Esophagus (tissue), 2 donors: ENCODE measurements around the gene ARFIP1. TPM values are rescaled to one million over a fixed set of nuclear protein-coding genes. Genes with fewer than 3 reads are reported as not detected.

Source experiments
- H3K27ac ChIP-seq, 2 donors: one replicate each; pipeline ENCODE4 v1.5.1; 2013; ENCODE audit warnings: low read depth in 2 of 2, mild to moderate bottlenecking in 2 of 2, inconsistent platforms in 1 of 2, low read length in 1 of 2, moderate library complexity in 1 of 2
- H3K27me3 ChIP-seq, 2 donors: one replicate each; pipeline ENCODE4 v1.6.1; 2013; ENCODE audit warnings: low read length in 2 of 2, control low read depth in 1 of 2, mild to moderate bottlenecking in 1 of 2; ENCODE audit not compliant: insufficient read depth in 2 of 2, control insufficient read depth in 1 of 2
- H3K36me3 ChIP-seq, 2 donors: one replicate each; pipeline ENCODE4 v1.6.1; 2013; ENCODE audit warnings: low read length in 1 of 2; ENCODE audit not compliant: control insufficient read depth in 2 of 2, insufficient read depth in 2 of 2
- H3K4me1 ChIP-seq, 2 donors: one replicate each; pipeline ENCODE4 v1.6.1; 2013; ENCODE audit warnings: low read length in 1 of 2; ENCODE audit not compliant: control insufficient read depth in 2 of 2, insufficient read depth in 2 of 2
- H3K4me3 ChIP-seq, 2 donors: one replicate each; pipeline ENCODE4 v1.5.1; 2013; ENCODE audit warnings: low read length in 2 of 2, mild to moderate bottlenecking in 2 of 2, low read depth in 1 of 2, moderate library complexity in 1 of 2
- H3K9me3 ChIP-seq, 2 donors: one replicate each; pipeline ENCODE4 v1.6.1; 2013; ENCODE audit warnings: mild to moderate bottlenecking in 2 of 2, low read depth in 1 of 2, low read length in 1 of 2, moderate library complexity in 1 of 2; ENCODE audit not compliant: control insufficient read depth in 2 of 2, insufficient read depth in 1 of 2
- WGBS, 2 donors: extraction: QIAGEN DNeasy Blood & Tissue Kit; methylation state at CpG; one replicate each; pipeline ENCODE4 v1.1.7; 2013; 5-methylcytosine and 5-hydroxymethylcytosine counted together
- polyA plus RNA-seq, 2 donors: library from polyadenylated mRNA; stranded (reverse); fragments of 200-250 nt; gene quantifications; one replicate each; pipeline ENCODE4 v1.2.3, GENCODE V29; 2013
- donor health status: healthy with polysubstance abuse.
- donor health status: Bipolar disorder and iron deficiency.

ARFIP1 gene
- polyA plus RNA-seq, 2 donors, result 13.7 to 14.3 TPM

DNA sequence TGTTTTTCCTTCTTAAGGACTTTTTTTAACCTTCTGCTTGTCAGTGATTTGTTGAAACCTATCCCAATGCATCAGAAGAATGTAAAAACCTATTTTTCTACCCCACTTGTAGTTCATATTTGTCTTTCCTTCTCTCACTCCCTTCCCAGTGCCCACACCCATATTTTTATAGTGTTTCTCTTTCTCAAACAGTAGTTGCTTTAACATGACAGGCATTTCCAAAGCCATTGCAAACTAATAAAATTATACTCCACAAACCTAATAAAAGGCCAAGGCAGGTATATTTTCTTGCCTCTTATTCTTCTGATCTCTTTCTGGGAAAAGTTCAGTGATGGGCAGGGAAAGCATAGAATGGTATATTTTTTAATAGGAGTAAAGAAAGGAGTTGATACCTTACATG, 120.6 kb downstream of the ARFIP1 start:
- H3K9me3 ChIP-seq, result no peaks in the 10 kb centered on the region
- H3K4me1 ChIP-seq, result no peaks in the 10 kb centered on the region
- no peaks in the 10 kb centered on the region for H3K27me3 ChIP-seq
- no peak overlapping the region for H3K4me3 ChIP-seq
- H3K27ac ChIP-seq, result no peak overlapping the region
- no peaks in the 10 kb centered on the region for H3K36me3 ChIP-seq

GRCh38 chr4:152901205-152901604, 121.5 kb downstream of the ARFIP1 start:
- H3K36me3 ChIP-seq, result no peaks in the 10 kb centered on the region
- WGBS, 2 donors, result 85 to 91% methylated on average over 3 of the region's 3 CpGs
- no peak overlapping the region for H3K4me3 ChIP-seq
- H3K4me1 ChIP-seq, result no peaks in the 10 kb centered on the region
- H3K27ac ChIP-seq, result no peak overlapping the region
- no peaks in the 10 kb centered on the region for H3K9me3 ChIP-seq
- H3K27me3 ChIP-seq, result no peaks in the 10 kb centered on the region

GRCh38 chr4:152903658-152904057, 123.9 kb downstream of the ARFIP1 start:
- H3K27me3 ChIP-seq, result no peaks in the 10 kb centered on the region
- H3K27ac ChIP-seq, result no peak overlapping the region
- no peak overlapping the region for H3K4me3 ChIP-seq
- no peaks in the 10 kb centered on the region for H3K9me3 ChIP-seq
- no peaks in the 10 kb centered on the region for H3K36me3 ChIP-seq
- no peaks in the 10 kb centered on the region for H3K4me1 ChIP-seq

GRCh38 chr4:152909901-152910300, 130.1 kb downstream of the ARFIP1 start:
- Histone ChIP-seq H3K27me3 (no peaks in the 10 kb centered on the region), H3K27ac (no peak overlapping the region), H3K4me1 (no peaks in the 10 kb centered on the region), H3K36me3 (no peaks in the 10 kb centered on the region), H3K9me3 (no peaks in the 10 kb centered on the region), H3K4me3 (no peak overlapping the region)
- 93 to 95% methylated on average over 4 of the region's 4 CpGs for WGBS, 2 donors

GRCh38 chr4:152910521-152910920, 130.8 kb downstream of the ARFIP1 start:
- H3K27me3 ChIP-seq, result no peaks in the 10 kb centered on the region
- 78 to 85% methylated on average over 3 of the region's 3 CpGs for WGBS, 2 donors
- H3K36me3 ChIP-seq, result no peaks in the 10 kb centered on the region

GRCh38 chr4:152917543-152918395, 138.0 kb downstream of the ARFIP1 start:
- H3K27me3 ChIP-seq, result no peaks in the 10 kb centered on the region
- no peak overlapping the region for H3K27ac ChIP-seq
- H3K4me3 ChIP-seq, result no peak overlapping the region
- H3K9me3 ChIP-seq, result peaks cover 0 to 2% of the 10 kb centered on the region in 2 donors
- H3K4me1 ChIP-seq, result no peaks in the 10 kb centered on the region
- WGBS, 2 donors, result 84 to 93% methylated on average over 3 of the region's 3 CpGs
- H3K36me3 ChIP-seq, result no peaks in the 10 kb centered on the region

More at GRCh38 chr4:152910521-152910920, 130.8 kb downstream of the ARFIP1 start:
- Histone ChIP-seq H3K4me3 (no peak overlapping the region), H3K4me1 (no peaks in the 10 kb centered on the region), H3K27ac (no peak overlapping the region), H3K9me3 (no peaks in the 10 kb centered on the region)

- Histone ChIP-seq H3K4me1 (no peaks in the 10 kb centered on the region), H3K36me3 (no peaks in the 10 kb centered on the region), H3K4me3 (no peak overlapping the region), H3K27me3 (no peaks in the 10 kb centered on the region), H3K27ac (no peak overlapping the region), H3K9me3 (peaks cover 0 to 2% of the 10 kb centered on the region in 2 donors)
- WGBS, 2 donors, result 96 to 98% methylated on average over 2 of the region's 2 CpGs
Measured at GRCh38 chr4:152919826-152920225, 140.1 kb downstream of the ARFIP1 start.

DNA sequence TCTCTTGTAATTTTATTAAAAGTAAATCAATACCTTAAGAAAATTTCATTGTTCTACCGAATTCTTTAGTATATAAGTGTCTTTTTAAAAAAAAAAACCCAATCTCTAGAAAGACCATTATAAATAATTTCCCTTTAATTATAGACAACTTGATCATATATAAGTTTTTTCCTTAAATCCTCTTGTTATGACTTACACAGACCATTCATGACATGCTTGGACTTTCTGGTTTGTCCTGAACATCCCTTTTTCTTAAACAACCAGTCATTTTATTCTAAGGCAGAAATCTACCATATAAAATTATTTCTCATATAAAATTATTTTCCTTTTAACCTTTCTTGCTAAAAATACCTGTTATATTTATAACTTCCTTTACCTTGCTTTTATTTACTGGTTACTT, 141.0 kb downstream of the ARFIP1 start:
- Histone ChIP-seq H3K27me3 (no peaks in the 10 kb centered on the region), H3K4me3 (no peak overlapping the region), H3K27ac (no peak overlapping the region), H3K36me3 (no peaks in the 10 kb centered on the region), H3K9me3 (peaks cover 0 to 2% of the 10 kb centered on the region in 2 donors), H3K4me1 (no peaks in the 10 kb centered on the region)
- 51 to 64% methylated on average over 1 of the region's 1 CpG for WGBS, 2 donors

- Histone ChIP-seq H3K4me3 (no peak overlapping the region), H3K4me1 (no peaks in the 10 kb centered on the region), H3K9me3 (peaks cover 0 to 2% of the 10 kb centered on the region in 2 donors), H3K27me3 (no peaks in the 10 kb centered on the region), H3K36me3 (no peaks in the 10 kb centered on the region), H3K27ac (no peak overlapping the region)
Measured at GRCh38 chr4:152921284-152921683, 141.5 kb downstream of the ARFIP1 start.

DNA sequence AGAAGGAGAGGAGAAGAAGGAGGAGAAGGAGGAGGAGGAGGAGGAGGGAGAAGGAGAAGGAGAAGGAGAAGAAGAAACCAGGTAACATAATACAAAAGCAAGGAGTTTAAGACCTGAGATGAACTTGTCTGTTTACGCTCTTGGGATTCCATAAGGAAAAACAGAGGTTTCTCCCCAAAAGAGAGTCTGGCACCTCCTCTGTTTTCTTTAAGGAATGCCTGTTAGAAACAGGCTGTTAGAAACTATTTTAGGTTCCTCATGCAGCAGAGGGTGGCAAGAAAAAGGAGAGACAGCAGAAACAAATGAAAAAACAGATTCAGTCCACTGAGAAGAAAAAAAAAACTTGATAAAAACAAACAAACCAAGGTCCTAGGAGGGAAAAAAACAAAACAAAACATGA, 146.1 kb downstream of the ARFIP1 start:
- Histone ChIP-seq H3K4me1 (no peaks in the 10 kb centered on the region), H3K4me3 (no peak overlapping the region), H3K36me3 (no peaks in the 10 kb centered on the region), H3K9me3 (no peaks in the 10 kb centered on the region), H3K27me3 (no peaks in the 10 kb centered on the region), H3K27ac (no peak overlapping the region)
- 100% methylated on average over 1 of the region's 1 CpG for WGBS, 2 donors
